ENCODE measurements around the gene C22orf39. TPM values are rescaled to one million over a fixed set of nuclear protein-coding genes. Genes with fewer than 3 reads are reported as not detected.
A peak's percentile ranks its signal among the peaks of the same experiment; 100 is the strongest.

Gene C22orf39
- total RNA-seq, 2 experiments from 2014 or later: 52.1 to 64.8 TPM

GRCh38 chr22:19476023-19476422, 28.5 kb upstream of the C22orf39 start:
- Histone ChIP-seq H3K9me2 (ENCODE audit: insufficient read depth, low read length) (no peaks in the 10 kb centered on the region), H3K79me2 (ENCODE audit: insufficient read depth, low read depth, low read length) (peaks cover 56% of the 10 kb centered on the region), H3K27ac (ENCODE audit: low read depth, low read length, poor library complexity, severe bottlenecking) (no peak overlapping the region), H3K4me2 (ENCODE audit: low read length) (0 out of 2 replicates have a peak overlapping the region, but pooled peaks have one; percentile 1), H2AFZ (ENCODE audit: low read length) (no peak overlapping the region), H4K20me1 (ENCODE audit: insufficient read depth, low read length) (peaks cover 14% of the 10 kb centered on the region), H3K4me1 (ENCODE audit: insufficient read depth, low read length, poor library complexity, severe bottlenecking) (peaks cover 13% of the 10 kb centered on the region), H3K36me3 (ENCODE audit: insufficient read depth, low read length) (peaks cover 57% of the 10 kb centered on the region), H3K4me3 (ENCODE audit: low read depth, low read length, poor library complexity, severe bottlenecking) (no peak overlapping the region), H3K9me3 (ENCODE audit: low read length) (no peaks in the 10 kb centered on the region)
- DNase-seq (ENCODE audit: low spot score): no peak
- TF ChIP-seq CTCF (conservative IDR thresholded peaks at IDR 0.05; ENCODE audit: low read length) (no peak), EZH2phosphoT487 (IDR thresholded peaks at IDR 0.05; ENCODE audit: borderline replicate concordance, low read depth, low read length) (no peak)
- intact Hi-C loops (cut with micrococcal nuclease; ENCODE audit: unreplicated experiment): loop anchor here (2.0 kb wide), 2 partner anchors 43 to 175 kb away; partner anchors contain the start of gene MRPL40
- CTCF ChIA-PET (ENCODE audit: unreplicated experiment): no interaction called here
- POLR2A ChIA-PET: interaction anchor here (0.6 kb wide), 1 partner anchor 1818 kb away, joined by 4 read pairs; no protein-coding TSS in a partner anchor
- no TSS peak for BruUV-seq (replicated peaks)

GRCh38 chr22:19473578-19473977, 26.1 kb upstream of the C22orf39 start:
- H2AFZ ChIP-seq (ENCODE audit: low read length): no peak overlapping the region
- peaks cover 75% of the 10 kb centered on the region for H3K36me3 ChIP-seq (ENCODE audit: insufficient read depth, low read length)
- BruUV-seq (replicated peaks): no TSS peak
- H3K27ac ChIP-seq (ENCODE audit: low read depth, low read length, poor library complexity, severe bottlenecking): no peak overlapping the region
- no peak for TF ChIP-seq EZH2phosphoT487 (IDR thresholded peaks at IDR 0.05; ENCODE audit: borderline replicate concordance, low read depth, low read length)
- peak; percentile 28; the same call in 1 of the 2 replicates for TF ChIP-seq CTCF (conservative IDR thresholded peaks at IDR 0.05; ENCODE audit: low read length)
- no peaks in the 10 kb centered on the region for H3K9me2 ChIP-seq (ENCODE audit: insufficient read depth, low read length)
- H3K4me3 ChIP-seq (ENCODE audit: low read depth, low read length, poor library complexity, severe bottlenecking): no peak overlapping the region
- peaks cover 7% of the 10 kb centered on the region for H4K20me1 ChIP-seq (ENCODE audit: insufficient read depth, low read length)
- no peaks in the 10 kb centered on the region for H3K9me3 ChIP-seq (ENCODE audit: low read length)
- intact Hi-C loops (cut with micrococcal nuclease; ENCODE audit: unreplicated experiment): no loop called here
- no peak overlapping the region for H3K4me2 ChIP-seq (ENCODE audit: low read length)
- H3K4me1 ChIP-seq (ENCODE audit: insufficient read depth, low read length, poor library complexity, severe bottlenecking): peaks cover 9% of the 10 kb centered on the region
- peaks cover 41% of the 10 kb centered on the region for H3K79me2 ChIP-seq (ENCODE audit: insufficient read depth, low read depth, low read length)
- POLR2A ChIA-PET: interaction anchor here (0.6 to 2.3 kb wide), 2 partner anchors 10 to 152 kb away, joined by 3 to 6 read pairs; no protein-coding TSS in a partner anchor
- peak; percentile 27 for DNase-seq (ENCODE audit: low spot score)
- CTCF ChIA-PET (ENCODE audit: unreplicated experiment): interaction anchor here (0.5 kb wide), 1 partner anchor 255 kb away, joined by 3 read pairs; no protein-coding TSS in a partner anchor

- DNase-seq (ENCODE audit: low spot score): no peak
- H3K79me2 ChIP-seq (ENCODE audit: insufficient read depth, low read depth, low read length): peaks cover 27% of the 10 kb centered on the region
- no peaks in the 10 kb centered on the region for H3K9me2 ChIP-seq (ENCODE audit: insufficient read depth, low read length)
- TF ChIP-seq CTCF (conservative IDR thresholded peaks at IDR 0.05; ENCODE audit: low read length): no peak
- no peak for TF ChIP-seq EZH2phosphoT487 (IDR thresholded peaks at IDR 0.05; ENCODE audit: borderline replicate concordance, low read depth, low read length)
- H3K27ac ChIP-seq (ENCODE audit: low read depth, low read length, poor library complexity, severe bottlenecking): no peak overlapping the region
- BruUV-seq (replicated peaks): no TSS peak
- H4K20me1 ChIP-seq (ENCODE audit: insufficient read depth, low read length): no peaks in the 10 kb centered on the region; the same call in 1 of the 2 replicates
- no peak overlapping the region for H3K4me2 ChIP-seq (ENCODE audit: low read length)
- H3K4me3 ChIP-seq (ENCODE audit: low read depth, low read length, poor library complexity, severe bottlenecking): no peak overlapping the region
- ChIA-PET POLR2A (interaction anchor here (2.3 kb wide), 1 partner anchor 9 kb away, joined by 6 read pairs; no protein-coding TSS in a partner anchor), CTCF (ENCODE audit: unreplicated experiment) (no interaction called here)
- H3K9me3 ChIP-seq (ENCODE audit: low read length): no peaks in the 10 kb centered on the region
- intact Hi-C loops (cut with micrococcal nuclease; ENCODE audit: unreplicated experiment): no loop called here
- H3K4me1 ChIP-seq (ENCODE audit: insufficient read depth, low read length, poor library complexity, severe bottlenecking): peaks cover 3% of the 10 kb centered on the region
- peaks cover 89% of the 10 kb centered on the region for H3K36me3 ChIP-seq (ENCODE audit: insufficient read depth, low read length)
- H2AFZ ChIP-seq (ENCODE audit: low read length): no peak overlapping the region
These were observed 24.7 kb upstream of the C22orf39 start for GRCh38 chr22:19472233-19472632.

All from OCI-LY7 (cell line).